Aorta (tissue), 5 donors: ENCODE results near the gene CGRRF1. TPM values are rescaled to one million over a fixed set of nuclear protein-coding genes. Genes with fewer than 3 reads are reported as not detected.

Experiments
- ATAC-seq: fragments of 200-7000 bp; cut with Tn5 transposase; one replicate; pipeline ENCODE4 v1.9.1; 2022; ENCODE audit warnings: moderate library complexity; ENCODE audit not compliant: low FRiP score
- DNase-seq, 2 donors: peaks; one replicate each; pipeline ENCODE4 v3.0.0-alpha.2; 2020
- H3K27ac ChIP-seq, 2 donors: one replicate each; pipeline ENCODE4 v1.5.1; 2013; ENCODE audit warnings: low read length in 2 of 2, mild to moderate bottlenecking in 2 of 2, moderate library complexity in 2 of 2, control low read depth in 1 of 2, inconsistent platforms in 1 of 2, low read depth in 1 of 2
- H3K27me3 ChIP-seq, 2 donors: one replicate each; pipeline ENCODE4 v1.6.1; 2013; ENCODE audit warnings: control low read depth in 1 of 2, low read length in 1 of 2, mild to moderate bottlenecking in 1 of 2, moderate library complexity in 1 of 2; ENCODE audit not compliant: insufficient read depth in 2 of 2, control insufficient read depth in 1 of 2
- H3K36me3 ChIP-seq, 2 donors: one replicate each; pipeline ENCODE4 v1.6.1; 2013; ENCODE audit warnings: control low read depth in 1 of 2, low read length in 1 of 2, mild to moderate bottlenecking in 1 of 2; ENCODE audit not compliant: insufficient read depth in 2 of 2, control insufficient read depth in 1 of 2
- H3K4me1 ChIP-seq, 2 donors: one replicate each; pipeline ENCODE4 v1.6.1; 2013; ENCODE audit warnings: low read length in 2 of 2, control low read depth in 1 of 2, mild to moderate bottlenecking in 1 of 2, moderate library complexity in 1 of 2; ENCODE audit not compliant: insufficient read depth in 2 of 2, control insufficient read depth in 1 of 2
- H3K4me3 ChIP-seq, 2 donors: one replicate each; pipeline ENCODE4 v1.5.1; 2013; ENCODE audit warnings: low read length in 2 of 2, control low read depth in 1 of 2, mild to moderate bottlenecking in 1 of 2
- H3K9me3 ChIP-seq: one replicate; pipeline ENCODE4 v1.6.1; 2013; ENCODE audit warnings: mild to moderate bottlenecking, low read length; ENCODE audit not compliant: control insufficient read depth
- WGBS, 2 donors: extraction: QIAGEN DNeasy Blood & Tissue Kit; methylation state at CpG; one replicate each; pipeline ENCODE4 v1.1.7; 2013; 5-methylcytosine and 5-hydroxymethylcytosine counted together
- intact Hi-C, 2 donors: fragments of 100-400 bp; cut with DNase I; formaldehyde crosslinking; loops; one replicate each; pipeline versions ENCODE4 v1.14.2 to v1.15.0; 2022
- polyA plus RNA-seq, 2 donors: library from polyadenylated mRNA; stranded (reverse); fragments of 200-250 nt; gene quantifications; one replicate each; pipeline ENCODE4 v1.2.3, GENCODE V29; 2013
- total RNA-seq, 2 donors: library from RNA; stranded (reverse); fragmentation: NEBNext Ultra II Directional; extraction: Animal tissue kit (Norgen Biotek cat#: 25700); gene quantifications; one replicate each; pipeline ENCODE4 v1.2.1, GENCODE V29; 2021
- donor health status: healthy with polysubstance abuse.
- donor health status: Bipolar disorder and iron deficiency.
- donor health status: DM: no; HTN: no; CAD: no.
- donor health status: DM: no; HTN: no; CAD: no.
- donor health status: DM: yes; HTN: yes; CAD: no.

CGRRF1 gene
- total and polyA plus RNA-seq, 4 donors, result 18.7 to 25.4 (median 20.6) TPM

- DNase-seq (no peak), ATAC-seq (no peak)
- no peaks in the 10 kb centered on the region for H3K9me3 ChIP-seq
- WGBS, 2 donors, result 46 to 51% methylated on average over 4 of the region's 4 CpGs
- intact Hi-C loops, result no loop called here
- H3K27me3 ChIP-seq, result no peaks in the 10 kb centered on the region
- H3K36me3 ChIP-seq, result peaks cover 4 to 5% of the 10 kb centered on the region in 2 donors
- H3K4me3 ChIP-seq, result no peak overlapping the region
- H3K27ac ChIP-seq, result no peak overlapping the region
- peaks cover 2 to 5% of the 10 kb centered on the region in 2 donors for H3K4me1 ChIP-seq
Measured at GRCh38 chr14:54475187-54475899, 34.4 kb upstream of the CGRRF1 start.

GRCh38 chr14:54475911-54476310 lies 33.8 kb upstream of the CGRRF1 start:
- no peak for ATAC-seq
- peaks cover 4 to 5% of the 10 kb centered on the region in 2 donors for H3K36me3 ChIP-seq
- H3K4me3 ChIP-seq, result no peak overlapping the region
- H3K27ac ChIP-seq, result no peak overlapping the region
- WGBS, 2 donors, result 91 to 93% methylated on average over 4 of the region's 4 CpGs
- intact Hi-C loops, result no loop called here
- H3K4me1 ChIP-seq, result peaks cover 0 to 3% of the 10 kb centered on the region in 2 donors
- no peak for DNase-seq
- no peaks in the 10 kb centered on the region for H3K9me3 ChIP-seq
- H3K27me3 ChIP-seq, result no peaks in the 10 kb centered on the region

- no peak for ATAC-seq
- Histone ChIP-seq H3K27me3 (no peaks in the 10 kb centered on the region), H3K4me3 (no peak overlapping the region), H3K9me3 (no peaks in the 10 kb centered on the region), H3K4me1 (no peaks in the 10 kb centered on the region), H3K36me3 (peaks cover 2 to 5% of the 10 kb centered on the region in 2 donors), H3K27ac (no peak overlapping the region)
- DNase-seq, result no peak
- intact Hi-C loops, result no loop called here
- WGBS, 2 donors, result 75 to 81% methylated on average over 3 of the region's 3 CpGs
Measured at GRCh38 chr14:54478636-54479215, 31.0 kb upstream of the CGRRF1 start.

GRCh38 chr14:54480830-54481562 lies 28.7 kb upstream of the CGRRF1 start:
- Histone ChIP-seq H3K4me3 (no peak overlapping the region), H3K27ac (no peak overlapping the region), H3K27me3 (no peaks in the 10 kb centered on the region), H3K36me3 (peaks cover 2 to 5% of the 10 kb centered on the region in 2 donors), H3K4me1 (no peaks in the 10 kb centered on the region), H3K9me3 (no peaks in the 10 kb centered on the region)
- intact Hi-C loops, result no loop called here
- DNase-seq (no peak), ATAC-seq (no peak)
- WGBS, 2 donors, result 78 to 84% methylated on average over 4 of the region's 4 CpGs

GRCh38 chr14:54481695-54482094 lies 28.0 kb upstream of the CGRRF1 start:
- Histone ChIP-seq H3K27ac (no peak overlapping the region), H3K4me3 (no peak overlapping the region), H3K36me3 (peaks cover 2 to 5% of the 10 kb centered on the region in 2 donors), H3K27me3 (no peaks in the 10 kb centered on the region), H3K9me3 (no peaks in the 10 kb centered on the region), H3K4me1 (peaks cover 0 to under 1% of the 10 kb centered on the region in 2 donors)
- intact Hi-C loops, result no loop called here
- ATAC-seq, result no peak
- DNase-seq, result no peak
- 90 to 93% methylated on average over 2 of the region's 2 CpGs for WGBS, 2 donors

- no peaks in the 10 kb centered on the region for H3K9me3 ChIP-seq
- H3K4me1 ChIP-seq, result peaks cover 0 to 2% of the 10 kb centered on the region in 2 donors
- H3K27me3 ChIP-seq, result no peaks in the 10 kb centered on the region
- H3K36me3 ChIP-seq, result peaks cover 2 to 5% of the 10 kb centered on the region in 2 donors
- intact Hi-C loops, result no loop called here
- ATAC-seq (no peak), DNase-seq (no peak)
- H3K27ac ChIP-seq, result no peak overlapping the region
- 86 to 90% methylated on average over 8 of the region's 8 CpGs for WGBS, 2 donors
- no peak overlapping the region for H3K4me3 ChIP-seq
Measured at GRCh38 chr14:54483073-54483745, 26.5 kb upstream of the CGRRF1 start.

GRCh38 chr14:54483846-54484245 lies 25.9 kb upstream of the CGRRF1 start:
- DNase-seq, result no peak
- no peak overlapping the region for H3K27ac ChIP-seq
- H3K9me3 ChIP-seq, result no peaks in the 10 kb centered on the region
- no peak overlapping the region for H3K4me3 ChIP-seq
- no peaks in the 10 kb centered on the region for H3K27me3 ChIP-seq
- ATAC-seq, result no peak
- intact Hi-C loops, result no loop called here
- peaks cover 0 to 2% of the 10 kb centered on the region in 2 donors for H3K4me1 ChIP-seq
- H3K36me3 ChIP-seq, result peaks cover 0 to under 1% of the 10 kb centered on the region in 2 donors

GRCh38 chr14:54486685-54487084 lies 23.0 kb upstream of the CGRRF1 start:
- 89 to 92% methylated on average over 1 of the region's 1 CpG for WGBS, 2 donors

More at GRCh38 chr14:54486685-54487084, 23.0 kb upstream of the CGRRF1 start:
- no peaks in the 10 kb centered on the region for H3K27me3 ChIP-seq
- H3K36me3 ChIP-seq, result no peaks in the 10 kb centered on the region
- DNase-seq (no peak), ATAC-seq (no peak)
- no peak overlapping the region for H3K4me3 ChIP-seq
- H3K27ac ChIP-seq, result no peak overlapping the region
- intact Hi-C loops, result no loop called here
- no peaks in the 10 kb centered on the region for H3K9me3 ChIP-seq
- H3K4me1 ChIP-seq, result peaks cover 0 to 2% of the 10 kb centered on the region in 2 donors
